NCI-H510A treated with DMSO at 0.1 percent for 48 hours (cell line): ENCODE measurements around the gene LYPD6.
A peak's percentile ranks its signal among the peaks of the same experiment; 100 is the strongest.
"Not testable (repeated sequence)": the region's sequence is repeated elsewhere in the genome, so short reads cannot be mapped to it uniquely, and the experiment has no call there.

ENCODE experiments used
- DNase-seq: peaks from one replicate; lab custom pipeline; 2025; lab: John Stamatoyannopoulos, UW

LYPD6 gene

DNA sequence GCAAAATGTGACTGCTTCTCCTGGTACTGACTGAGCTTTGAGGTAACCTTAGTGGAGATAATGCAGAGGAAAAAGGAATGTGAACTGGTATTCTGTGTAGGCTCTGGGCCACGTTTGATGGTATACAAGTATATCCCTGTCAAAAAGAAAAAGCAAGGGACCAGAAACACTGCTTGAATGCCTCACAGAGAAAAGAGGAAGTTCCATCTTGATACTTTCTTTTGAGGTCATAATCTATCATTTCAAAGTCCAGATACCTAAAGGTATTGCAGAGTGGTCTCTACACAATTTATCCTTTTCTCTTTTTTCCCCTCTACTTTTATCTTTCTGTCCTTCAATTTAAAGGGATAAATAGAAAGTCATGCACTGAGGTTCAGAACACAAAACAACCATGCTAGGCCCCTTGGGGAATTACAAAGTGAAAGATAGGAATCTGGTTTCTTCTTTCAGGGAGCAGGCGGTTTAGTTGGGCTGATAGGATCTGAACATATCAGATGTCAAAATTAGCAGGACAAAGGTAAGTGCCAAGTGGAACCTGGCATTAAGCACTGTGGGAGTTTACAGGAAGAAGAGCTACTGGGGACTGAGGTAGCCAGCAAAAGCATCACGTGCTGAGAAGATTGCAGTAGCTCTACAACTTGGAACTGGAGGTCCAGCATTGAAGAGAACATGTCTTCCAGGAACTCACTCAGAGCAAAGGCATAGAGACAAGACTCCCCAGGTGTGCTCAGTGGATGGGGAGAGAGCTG is 121.2 kb downstream of the LYPD6 start:
- DNase-seq = no peak

DNA sequence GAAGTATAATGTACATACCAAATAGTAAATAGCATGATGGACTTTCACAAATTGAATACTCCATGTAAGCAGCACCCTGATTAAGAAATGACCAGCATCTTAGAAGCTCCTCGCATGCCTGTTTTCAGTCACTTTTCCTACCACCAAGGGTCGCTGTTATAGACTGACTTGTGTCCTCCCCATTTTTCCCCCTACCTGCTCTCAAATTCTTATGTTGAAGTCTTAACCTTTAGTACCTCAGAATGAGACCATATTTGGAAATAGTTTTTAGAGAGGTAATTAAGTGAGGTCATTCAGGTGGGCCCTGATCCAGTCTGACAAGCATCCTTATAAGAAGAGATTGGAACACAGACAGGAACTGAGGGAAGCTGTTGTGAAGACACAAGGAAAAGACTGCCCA is 125.9 kb downstream of the LYPD6 start:
- no peak for DNase-seq

DNA sequence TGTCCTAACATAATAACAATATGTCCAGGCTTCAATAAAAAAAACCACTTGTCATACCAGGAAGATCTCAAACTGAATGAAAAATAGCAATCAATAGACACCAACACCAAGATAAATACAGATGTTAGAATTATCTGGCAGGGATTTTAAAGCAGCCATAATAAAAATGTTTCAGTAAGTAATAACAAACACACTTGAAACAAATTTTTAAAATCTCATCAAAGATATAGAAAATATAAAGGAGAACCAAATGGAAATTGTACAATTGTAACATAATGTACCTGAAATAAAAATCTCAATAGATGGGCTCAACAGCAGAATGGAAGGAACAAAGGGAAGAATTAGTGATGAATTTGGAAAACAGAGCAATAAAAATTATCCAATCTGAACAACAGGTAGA is 128.1 kb downstream of the LYPD6 start:
- DNase-seq = no peak

- DNase-seq = no peak
These were observed 133.1 kb downstream of the LYPD6 start for GRCh38 chr2:149463328-149464002.

DNA sequence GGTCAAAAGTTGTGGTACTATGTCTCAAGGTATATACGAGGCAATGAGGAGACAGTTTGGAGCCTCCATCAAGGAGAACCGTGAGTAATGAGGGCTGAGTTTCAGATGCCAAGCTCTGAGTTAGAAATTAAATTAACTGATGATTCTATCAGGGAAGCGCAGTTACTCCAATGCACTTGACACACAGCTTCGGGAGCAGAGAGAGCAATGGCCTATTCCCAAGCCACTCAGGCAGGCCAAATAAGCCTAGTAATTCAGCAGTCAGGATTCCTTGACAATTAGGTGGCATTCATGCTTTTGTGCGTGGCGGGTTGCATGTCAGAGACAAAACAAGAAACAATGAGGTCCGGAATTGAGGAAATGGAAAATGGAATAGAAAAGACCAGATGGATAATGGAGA is 134.0 kb downstream of the LYPD6 start:
- no peak for DNase-seq

DNA sequence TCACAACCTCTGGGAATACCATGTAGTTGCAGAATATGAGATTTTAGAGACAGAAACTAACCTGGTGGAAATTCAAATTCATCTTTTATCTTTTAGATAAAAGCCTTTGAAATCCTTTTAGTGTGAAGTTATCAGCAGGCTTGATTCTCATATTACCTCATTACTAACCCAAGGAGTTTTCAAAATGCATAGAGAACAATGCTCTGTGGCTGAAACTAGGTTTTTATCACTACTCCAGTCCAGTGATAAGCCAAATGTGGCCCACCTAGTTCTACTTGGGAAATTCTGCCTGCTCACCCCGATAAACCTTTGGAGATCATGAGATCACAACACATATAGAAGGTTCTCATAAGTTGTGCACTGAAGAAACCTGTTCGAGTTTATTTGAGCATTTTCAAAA is 135.5 kb downstream of the LYPD6 start:
- no peak for DNase-seq

GRCh38 chr2:149466635-149467034 is 136.2 kb downstream of the LYPD6 start:
- DNase-seq = no peak

DNA sequence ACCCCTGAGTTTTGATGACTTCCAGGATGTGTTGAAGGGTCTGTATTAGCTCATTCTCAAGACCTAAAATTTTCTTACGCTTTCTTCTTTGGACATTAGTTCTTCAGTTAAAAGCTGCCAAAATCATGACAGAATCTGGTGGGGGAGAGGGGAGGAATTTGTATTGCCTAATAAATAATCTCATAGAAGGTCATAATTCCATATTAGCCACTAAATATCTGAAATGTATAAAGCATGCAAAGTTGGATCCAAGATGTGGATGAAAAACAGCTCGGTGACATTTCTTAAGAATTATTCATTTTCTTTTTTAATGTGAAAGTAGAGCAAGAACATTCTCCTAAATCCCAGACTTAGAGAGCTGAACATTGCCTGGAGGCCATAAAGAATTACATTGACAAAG is 137.0 kb downstream of the LYPD6 start:
- DNase-seq = no peak

GRCh38 chr2:149468636-149469035 is 138.2 kb downstream of the LYPD6 start:
- no peak for DNase-seq

DNA sequence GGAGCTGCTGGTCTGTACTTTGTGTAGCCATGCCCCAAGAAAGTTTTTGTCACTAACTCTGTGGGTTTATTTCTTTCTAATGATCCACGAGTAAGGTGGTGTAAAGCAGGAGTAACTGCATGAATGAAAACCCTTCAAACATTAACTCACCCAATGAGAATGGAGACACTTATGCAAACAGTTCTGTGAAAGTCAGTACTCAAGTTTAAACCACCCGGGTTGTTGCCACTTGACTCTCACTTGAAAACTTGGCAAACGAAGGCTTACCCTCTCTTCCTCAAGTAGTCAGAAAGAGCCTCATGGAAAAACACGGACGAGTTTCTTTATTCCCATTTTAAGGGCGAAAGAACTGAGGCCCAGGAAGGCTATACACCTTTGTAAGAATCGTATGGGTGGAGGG is 139.7 kb downstream of the LYPD6 start:
- DNase-seq = peak; percentile 12

DNA sequence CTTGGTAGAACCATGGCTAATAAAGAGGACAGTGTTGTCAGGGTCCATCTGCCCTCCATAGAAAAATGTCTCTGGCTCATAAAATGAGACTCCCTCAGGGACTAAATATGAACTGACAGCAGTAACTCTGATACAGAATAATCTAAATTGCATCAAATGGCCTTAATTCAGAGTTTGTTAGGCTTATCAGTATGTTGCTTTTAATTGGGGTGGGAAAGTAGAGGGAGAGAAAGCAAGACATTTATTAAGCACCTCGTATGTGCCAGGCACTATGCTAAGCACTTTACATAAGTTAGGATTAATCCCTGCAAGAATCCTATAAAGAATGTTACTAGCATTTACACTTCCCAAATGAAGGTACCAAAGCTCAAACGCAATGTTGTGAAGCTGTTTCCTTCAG is 142.0 kb downstream of the LYPD6 start:
- no peak for DNase-seq

GRCh38 chr2:149473068-149473467 is 142.7 kb downstream of the LYPD6 start:
- no peak for DNase-seq

DNA sequence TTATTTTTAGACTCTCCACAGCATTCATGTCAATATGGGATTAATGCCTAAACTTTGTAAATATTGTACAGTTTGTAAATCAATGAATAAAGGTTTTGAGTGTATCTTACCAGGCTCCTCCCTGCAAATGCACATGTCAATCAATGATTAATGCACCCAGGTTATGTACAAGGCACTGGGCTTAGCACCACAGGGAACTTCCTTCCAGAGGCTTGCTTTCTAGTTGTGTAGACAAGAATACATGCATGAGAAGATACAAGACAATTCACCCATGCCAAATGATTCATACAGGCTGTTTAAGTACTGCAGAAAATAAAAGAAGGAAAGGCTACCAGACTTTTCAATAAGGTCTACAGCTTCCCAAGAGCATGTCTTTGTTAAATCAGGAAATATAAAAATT is 143.1 kb downstream of the LYPD6 start:
- DNase-seq = no peak

DNA sequence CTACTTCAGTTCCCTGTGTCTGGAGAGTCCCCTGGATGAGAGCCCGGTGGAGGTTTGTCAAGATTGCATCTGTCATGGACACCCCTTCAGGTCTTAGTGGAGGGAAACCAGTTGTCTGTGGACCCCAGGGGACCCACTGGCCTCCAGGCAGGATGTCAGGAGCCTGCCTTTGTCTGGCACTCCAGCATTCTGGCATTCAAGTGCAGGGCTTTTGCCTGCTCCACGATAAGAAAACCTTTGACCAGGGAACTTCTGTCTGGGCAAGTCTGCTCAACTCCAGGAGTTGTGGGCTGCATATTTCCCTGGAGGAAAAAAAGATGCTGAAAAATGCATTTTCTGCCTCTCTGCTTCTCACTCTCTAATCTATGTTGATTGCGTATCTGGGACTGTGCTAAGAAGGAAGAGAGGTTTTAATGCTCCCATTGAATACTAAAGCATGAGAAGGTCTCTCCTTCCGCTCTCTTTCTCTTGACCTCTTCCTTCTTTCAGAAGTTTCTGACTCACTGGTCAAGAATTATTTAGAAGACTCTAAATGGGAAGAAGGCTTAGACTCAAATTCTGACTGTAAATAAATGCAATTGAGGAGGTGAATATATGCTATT is 152.7 kb downstream of the LYPD6 start:
- no peak for DNase-seq

DNA sequence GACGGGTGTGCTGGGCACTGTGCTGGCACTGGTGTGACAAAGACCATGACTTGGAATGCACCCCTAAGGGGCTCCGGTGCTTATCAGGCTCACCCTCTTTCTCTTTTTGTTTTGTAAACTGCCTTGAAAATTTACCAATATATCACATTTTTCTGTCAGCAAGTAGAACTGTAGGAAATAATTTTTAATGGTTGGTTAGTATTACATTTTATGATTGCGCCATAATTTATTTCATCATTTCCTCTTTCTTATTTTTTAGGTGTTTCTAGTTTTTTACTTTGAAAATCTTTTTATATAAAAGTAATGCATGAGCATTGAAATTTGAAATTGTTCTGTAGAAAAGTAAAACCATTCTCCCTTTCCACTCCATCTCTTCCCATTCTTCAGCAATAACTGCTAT is 156.3 kb downstream of the LYPD6 start:
- DNase-seq = no peak

GRCh38 chr2:149487189-149487588 is 156.8 kb downstream of the LYPD6 start:
- no peak for DNase-seq

DNA sequence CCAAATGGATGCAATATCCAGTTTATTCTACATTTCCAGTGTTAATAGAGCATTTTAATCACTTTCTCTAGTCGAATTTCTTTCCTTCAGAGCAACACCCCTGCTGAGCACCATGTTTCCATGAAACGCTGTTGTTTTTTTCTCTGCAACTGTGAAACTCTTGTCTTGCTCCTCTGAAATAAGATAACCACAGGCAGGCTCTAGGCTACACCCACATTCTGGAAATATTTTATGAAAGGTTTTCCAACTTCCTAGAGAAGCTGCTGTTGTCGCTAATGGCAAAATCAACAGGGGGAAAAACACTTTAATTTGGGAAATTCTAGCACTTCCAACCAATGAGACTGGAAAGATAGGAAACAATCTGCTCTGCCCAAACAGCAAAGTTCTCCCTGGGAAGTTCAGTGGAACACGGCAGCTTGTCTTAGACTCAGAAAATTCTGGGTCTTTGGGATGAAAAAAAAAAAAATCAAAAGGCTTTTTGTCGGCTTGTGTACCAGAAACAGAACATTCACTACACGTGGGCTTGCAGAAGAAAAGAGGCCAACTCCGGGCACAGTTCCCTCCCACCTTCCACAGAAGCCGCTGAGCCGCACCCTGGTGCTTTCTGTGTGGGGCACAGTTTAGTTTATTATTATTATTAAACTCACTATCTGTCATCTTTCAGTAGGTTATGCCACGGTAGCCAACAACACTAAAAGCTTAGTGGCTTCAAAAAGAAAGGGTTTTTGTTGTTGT is 158.5 kb downstream of the LYPD6 start:
- DNase-seq = no peak

GRCh38 chr2:149489452-149489851 is 159.1 kb downstream of the LYPD6 start:
- DNase-seq = no peak

- DNase-seq = no peak
These were observed 159.9 kb downstream of the LYPD6 start for GRCh38 chr2:149490296-149490695.

GRCh38 chr2:149492923-149493322 is 162.5 kb downstream of the LYPD6 start:
- DNase-seq = no peak

GRCh38 chr2:149499204-149499603 is 168.8 kb downstream of the LYPD6 start:
- DNase-seq = not testable (repeated sequence)

DNA sequence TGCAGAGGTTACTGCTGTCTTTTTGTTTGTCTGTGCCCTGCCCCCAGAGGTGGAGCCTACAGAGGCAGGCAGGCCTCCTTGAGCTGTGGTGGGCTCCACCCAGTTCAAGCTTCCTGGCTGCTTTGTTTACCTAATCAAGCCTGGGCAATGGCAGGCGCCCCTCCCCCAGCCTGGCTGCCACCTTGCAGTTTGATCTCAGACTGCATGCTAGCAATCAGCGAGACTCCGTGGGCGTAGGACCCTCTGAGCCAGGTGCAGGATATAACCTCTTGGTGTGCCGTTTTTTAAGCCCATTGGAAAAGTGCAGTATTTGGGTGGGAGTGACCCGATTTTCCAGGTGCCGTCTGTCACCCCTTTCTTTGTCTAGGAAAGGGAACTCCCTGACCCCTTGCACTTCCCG is 176.4 kb downstream of the LYPD6 start:
- DNase-seq = not testable (repeated sequence)

DNA sequence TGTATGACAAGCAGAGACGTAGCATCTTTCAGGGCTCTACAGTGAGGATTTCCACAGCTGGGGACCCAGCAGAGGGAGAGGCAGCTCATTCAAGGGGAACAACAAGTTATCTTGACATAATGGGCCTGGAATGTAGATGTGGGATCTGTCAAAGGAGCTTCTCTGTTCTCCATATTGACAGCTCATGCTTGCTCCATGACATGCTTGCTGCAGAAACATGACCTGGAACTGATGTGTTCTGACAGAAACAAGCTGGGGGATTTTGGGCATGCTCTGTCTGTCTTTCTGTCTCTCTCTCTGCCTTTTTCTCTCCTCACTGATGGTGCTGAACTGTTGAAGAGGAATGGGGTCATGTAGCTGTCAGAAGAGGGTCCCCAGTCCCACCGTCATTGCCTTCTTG is 177.6 kb downstream of the LYPD6 start:
- no peak for DNase-seq
